H9 (cell line): ENCODE measurements around the gene DOCK1. TPM values are rescaled to one million over a fixed set of nuclear protein-coding genes. Genes with fewer than 3 reads are reported as not detected.
A peak's percentile ranks its signal among the peaks of the same experiment; 100 is the strongest.

Source experiments
- DNase-seq: peaks from one replicate; pipeline ENCODE4 v3.0.0-alpha.2; 2017
- H2AFZ ChIP-seq: one replicate; pipeline ENCODE4 v1.6.1; 2013; ENCODE audit warnings: mild to moderate bottlenecking, low read length, control low read depth, moderate library complexity
- H2AK5ac ChIP-seq: 2 replicates; pipeline ENCODE4 v1.6.1; 2013; ENCODE audit warnings: low read length, control low read depth, mixed read lengths; ENCODE audit not compliant: insufficient read length
- H2BK120ac ChIP-seq: one replicate; pipeline ENCODE4 v1.6.1; 2013; ENCODE audit warnings: low read depth, mild to moderate bottlenecking, low read length, control low read depth, inconsistent platforms; ENCODE audit not compliant: poor library complexity, severe bottlenecking
- H2BK12ac ChIP-seq: 2 replicates; pipeline ENCODE4 v1.6.1; 2013; ENCODE audit warnings: low read length, control low read depth, mixed read lengths, low read depth; ENCODE audit not compliant: insufficient read length
- H2BK15ac ChIP-seq: 2 replicates; pipeline ENCODE4 v1.6.1; 2013; ENCODE audit warnings: low read depth, low read length, control low read depth
- H2BK20ac ChIP-seq: one replicate; pipeline ENCODE4 v1.6.1; 2013; ENCODE audit warnings: low read depth, mild to moderate bottlenecking, low read length, control low read depth, inconsistent platforms; ENCODE audit not compliant: poor library complexity, severe bottlenecking
- H2BK5ac ChIP-seq: 2 replicates; pipeline ENCODE4 v1.6.1; 2013; ENCODE audit warnings: low read length, control low read depth, mixed read lengths; ENCODE audit not compliant: insufficient read length
- H3K14ac ChIP-seq: 2 replicates; pipeline ENCODE4 v1.6.1; 2013; ENCODE audit warnings: low read length, control low read depth; ENCODE audit not compliant: insufficient read depth
- H3K18ac ChIP-seq: 2 replicates; pipeline ENCODE4 v1.6.1; 2013; ENCODE audit warnings: low read depth, mild to moderate bottlenecking, mixed read lengths, low read length, control low read depth; ENCODE audit not compliant: insufficient read length
- H3K23ac ChIP-seq: 2 replicates; pipeline ENCODE4 v1.6.1; 2013; ENCODE audit warnings: low read length, control low read depth, mixed read lengths, low read depth; ENCODE audit not compliant: insufficient read length
- H3K23me2 ChIP-seq: 2 replicates; pipeline ENCODE4 v1.6.1; 2013; ENCODE audit warnings: low read depth, mild to moderate bottlenecking, mixed read lengths, low read length, control low read depth; ENCODE audit not compliant: insufficient read length, poor library complexity, severe bottlenecking
- H3K27ac ChIP-seq: 2 replicates; pipeline ENCODE4 v1.5.1; 2013; ENCODE audit warnings: low read length, control low read depth, mixed read lengths, low read depth; ENCODE audit not compliant: insufficient read length
- H3K27me3 ChIP-seq: 2 replicates; pipeline ENCODE4 v1.6.1; 2013; ENCODE audit warnings: low read length, control low read depth, inconsistent platforms; ENCODE audit not compliant: insufficient read depth
- H3K4ac ChIP-seq: 2 replicates; pipeline ENCODE4 v1.6.1; 2013; ENCODE audit warnings: low read depth, mild to moderate bottlenecking, control low read depth, inconsistent platforms, low read length, moderate library complexity
- H3K4me1 ChIP-seq: 2 replicates; pipeline ENCODE4 v1.6.1; 2013; ENCODE audit warnings: low read length, control low read depth, inconsistent platforms; ENCODE audit not compliant: insufficient read depth
- H3K4me2 ChIP-seq: 2 replicates; pipeline ENCODE4 v1.6.1; 2013; ENCODE audit warnings: low read length, control low read depth, mixed read lengths; ENCODE audit not compliant: insufficient read length, insufficient read depth
- H3K56ac ChIP-seq: 2 replicates; pipeline ENCODE4 v1.6.1; 2013; ENCODE audit warnings: low read depth, mild to moderate bottlenecking, mixed read lengths, low read length, control low read depth; ENCODE audit not compliant: insufficient read length
- H3K79me1 ChIP-seq: 2 replicates; pipeline ENCODE4 v1.6.1; 2013; ENCODE audit warnings: low read depth, mild to moderate bottlenecking, moderate library complexity, low read length, control low read depth, inconsistent platforms; ENCODE audit not compliant: insufficient read depth, poor library complexity, severe bottlenecking
- H3K79me2 ChIP-seq: 2 replicates; pipeline ENCODE4 v1.6.1; 2013; ENCODE audit warnings: low read length, control low read depth, inconsistent platforms; ENCODE audit not compliant: insufficient read depth
- H3K9ac ChIP-seq: 2 replicates; pipeline ENCODE4 v1.6.1; 2013; ENCODE audit warnings: low read length, control low read depth, mixed read lengths; ENCODE audit not compliant: insufficient read length; ENCODE audit errors: extremely low read depth
- H3K9me3 ChIP-seq: one replicate; pipeline ENCODE4 v1.6.1; 2013; ENCODE audit warnings: low read depth, low read length, inconsistent platforms; ENCODE audit not compliant: control insufficient read depth
- H3T11ph ChIP-seq: one replicate; pipeline ENCODE4 v1.6.1; 2013; ENCODE audit warnings: mild to moderate bottlenecking, low read length, control low read depth, inconsistent platforms
- H4K20me1 ChIP-seq: one replicate; pipeline ENCODE4 v1.6.1; 2013; ENCODE audit not compliant: control insufficient read depth, insufficient read length, insufficient read depth
- H4K5ac ChIP-seq: 2 replicates; pipeline ENCODE4 v1.6.1; 2013; ENCODE audit warnings: low read depth, mild to moderate bottlenecking, mixed read lengths, low read length, control low read depth; ENCODE audit not compliant: insufficient read length
- H4K8ac ChIP-seq: replicated peaks from 2 replicates; pipeline ENCODE4 v1.6.1; 2013; ENCODE audit warnings: low read length, control low read depth, mixed read lengths, low read depth; ENCODE audit not compliant: insufficient read length
- H4K91ac ChIP-seq: 2 replicates; pipeline ENCODE4 v1.6.1; 2013; ENCODE audit warnings: low read depth, mild to moderate bottlenecking, moderate library complexity, mixed read lengths, low read length, control low read depth; ENCODE audit not compliant: insufficient read length
- H3K27ac Mint-ChIP-seq, 3 experiments: 2 replicates in 2 of 3; 3 replicates in 1 of 3; pipeline ENCODE4 v1.8.0; 2020 to 2021; ENCODE audit warnings: mixed read lengths in 3 of 3, mild to moderate bottlenecking in 1 of 3, moderate library complexity in 1 of 3
- H3K27me3 Mint-ChIP-seq: 2 replicates; pipeline ENCODE4 v1.8.0; 2021; ENCODE audit warnings: low read depth, mild to moderate bottlenecking, moderate library complexity, mixed read lengths
- H3K36me3 Mint-ChIP-seq, 3 experiments: 2 replicates in 2 of 3; 3 replicates in 1 of 3; pipeline ENCODE4 v1.8.0; 2020 to 2021; ENCODE audit warnings: low read depth in 3 of 3, mixed read lengths in 3 of 3; ENCODE audit not compliant: insufficient read depth in 1 of 3
- H3K4me1 Mint-ChIP-seq, 2 experiments: 2 replicates each; pipeline ENCODE4 v1.8.0; 2020; ENCODE audit warnings: mixed read lengths in 2 of 2
- H3K4me3 Mint-ChIP-seq, 2 experiments: 2 replicates in 1 of 2; 3 replicates in 1 of 2; pipeline ENCODE4 v1.8.0; 2020 to 2021; ENCODE audit warnings: mild to moderate bottlenecking in 2 of 2, mixed read lengths in 2 of 2, moderate library complexity in 1 of 2
- H3K9me3 Mint-ChIP-seq, 2 experiments: 2 replicates in 1 of 2; 3 replicates in 1 of 2; pipeline ENCODE4 v1.8.0; 2020; ENCODE audit warnings: mild to moderate bottlenecking in 2 of 2, mixed read lengths in 2 of 2, moderate library complexity in 1 of 2
- WGBS: extraction: QIAGEN DNeasy Blood & Tissue Kit; methylation state at CpG from one replicate; pipeline ENCODE4 v1.1.7; 2013; ENCODE audit warnings: missing lambda C conversion rate, low lambda C conversion rate, mixed read lengths; ENCODE audit not compliant: insufficient read length; ENCODE audit errors: extremely low coverage; 5-methylcytosine and 5-hydroxymethylcytosine counted together
- total RNA-seq: library from RNA; stranded (reverse); gene quantifications from 2 replicates; pipeline ENCODE4 v1.2.1, GENCODE V29; 2021
- TF ChIP-seq, protein P1 (sequence below): fragments of 200-600 bp; sonication (generic); conservative IDR thresholded peaks from 3 replicates; pipeline ENCODE4 v1.8.0; 2021; ENCODE audit warnings: antibody characterized with exemption, mild to moderate bottlenecking

DOCK1 gene
- total RNA-seq, 1 experiment from 2014 or later, result 57.0 TPM

- Histone ChIP-seq H3K18ac (no peak overlapping the region), H2BK120ac (no peak overlapping the region), H3K27ac (no peak overlapping the region), H2AK5ac (no peak overlapping the region), H3K79me2 (peaks cover 19% of the 10 kb centered on the region; the same call in 1 of the 2 replicates), H4K5ac (no peak overlapping the region), H3K23me2 (no peaks in the 10 kb centered on the region), H2BK20ac (no peak overlapping the region), H3K79me1 (peaks cover 2% of the 10 kb centered on the region), H4K20me1 (no peaks in the 10 kb centered on the region), H4K8ac (no peak overlapping the region), H4K91ac (no peak overlapping the region), H3K56ac (no peak overlapping the region), H3K27me3 (no peaks in the 10 kb centered on the region), H2BK15ac (no peak overlapping the region), H3K14ac (no peak overlapping the region; the same call in 1 of the 2 replicates), H3T11ph (no peak overlapping the region), H3K4me2 (no peak overlapping the region), H3K23ac (no peak overlapping the region), H3K4ac (no peak overlapping the region), H3K4me1 (no peaks in the 10 kb centered on the region), H2BK5ac (no peak overlapping the region), H3K9me3 (peaks cover 10% of the 10 kb centered on the region), H2AFZ (no peak overlapping the region), H2BK12ac (no peak overlapping the region), H3K9ac (no peak overlapping the region)
- no peak for DNase-seq
- no peaks in the 10 kb centered on the region for H3K27me3 Mint-ChIP-seq
- no peak overlapping the region; a peak in 1 of 5 replicates for H3K4me3 Mint-ChIP-seq
- TF ChIP-seq, protein P1, sequence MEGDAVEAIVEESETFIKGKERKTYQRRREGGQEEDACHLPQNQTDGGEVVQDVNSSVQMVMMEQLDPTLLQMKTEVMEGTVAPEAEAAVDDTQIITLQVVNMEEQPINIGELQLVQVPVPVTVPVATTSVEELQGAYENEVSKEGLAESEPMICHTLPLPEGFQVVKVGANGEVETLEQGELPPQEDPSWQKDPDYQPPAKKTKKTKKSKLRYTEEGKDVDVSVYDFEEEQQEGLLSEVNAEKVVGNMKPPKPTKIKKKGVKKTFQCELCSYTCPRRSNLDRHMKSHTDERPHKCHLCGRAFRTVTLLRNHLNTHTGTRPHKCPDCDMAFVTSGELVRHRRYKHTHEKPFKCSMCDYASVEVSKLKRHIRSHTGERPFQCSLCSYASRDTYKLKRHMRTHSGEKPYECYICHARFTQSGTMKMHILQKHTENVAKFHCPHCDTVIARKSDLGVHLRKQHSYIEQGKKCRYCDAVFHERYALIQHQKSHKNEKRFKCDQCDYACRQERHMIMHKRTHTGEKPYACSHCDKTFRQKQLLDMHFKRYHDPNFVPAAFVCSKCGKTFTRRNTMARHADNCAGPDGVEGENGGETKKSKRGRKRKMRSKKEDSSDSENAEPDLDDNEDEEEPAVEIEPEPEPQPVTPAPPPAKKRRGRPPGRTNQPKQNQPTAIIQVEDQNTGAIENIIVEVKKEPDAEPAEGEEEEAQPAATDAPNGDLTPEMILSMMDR, result no peak
- H3K27ac Mint-ChIP-seq, result peak overlapping the region in 1 of 3 experiments; percentile 89; a peak in 3 of 7 replicates
- peaks cover 15 to 22% (median 16%) of the 10 kb centered on the region in 3 experiments; a peak in 6 of 7 replicates for H3K36me3 Mint-ChIP-seq
- no CpG with 5 or more reads among the region's 11 CpGs for WGBS
- H3K4me1 Mint-ChIP-seq, result peaks cover 11 to 18% of the 10 kb centered on the region in 2 experiments
- H3K9me3 Mint-ChIP-seq, result peaks cover 0 to 4% of the 10 kb centered on the region in 2 experiments; a peak in 2 of 5 replicates
Measured at GRCh38 chr10:126944191-126944590, 39.0 kb downstream of the DOCK1 start.
